A673 (cell line): ENCODE results near the gene DCP2. TPM values are rescaled to one million over a fixed set of nuclear protein-coding genes. Genes with fewer than 3 reads are reported as not detected.

Experiments
- BruUV-seq: library from RNA; stranded (reverse); fragments of 400-500 nt; replicated peaks from 2 replicates; lab custom pipeline; 2021; lab: Mats Ljungman, UMichigan
- CTCF ChIA-PET: fragments of 300-600 bp; sonication (Branson Sonifier 250); formaldehyde crosslinking; loops from one replicate; lab custom pipeline; 2022; ENCODE audit warnings: antibody characterized with exemption; lab: Charles Lee
- POLR2A ChIA-PET: fragments of 300-600 bp; sonication (Branson Sonifier 250); formaldehyde crosslinking; loops from one replicate; lab custom pipeline; 2022; ENCODE audit warnings: antibody characterized with exemption; ENCODE audit not compliant: low non-redundant PET; lab: Charles Lee
- DNase-seq: peaks from one replicate; pipeline ENCODE4 v3.0.0-alpha.2; 2015; ENCODE audit warnings: low spot score
- H3K27ac ChIP-seq: fragments of 200-600 bp; sonication (generic); 2 replicates; pipeline ENCODE4 v1.5.1; 2016; ENCODE audit warnings: mixed run types, low read depth, mild to moderate bottlenecking, mixed read lengths, antibody characterized with exemption, low read length; ENCODE audit not compliant: poor library complexity, severe bottlenecking
- H3K27me3 ChIP-seq: fragments of 200-600 bp; sonication (generic); replicated peaks from 2 replicates; pipeline ENCODE4 v1.6.1; 2017; ENCODE audit warnings: mixed run types, low read depth, mild to moderate bottlenecking, mixed read lengths, antibody characterized with exemption, low read length; ENCODE audit not compliant: insufficient read depth, poor library complexity
- H3K36me3 ChIP-seq: fragments of 200-600 bp; sonication (generic); 2 replicates; pipeline ENCODE4 v1.6.1; 2016; ENCODE audit warnings: mixed run types, mild to moderate bottlenecking, mixed read lengths, antibody characterized with exemption, low read length; ENCODE audit not compliant: insufficient read depth, poor library complexity, severe bottlenecking
- H3K4me1 ChIP-seq: fragments of 200-600 bp; sonication (generic); 2 replicates; pipeline ENCODE4 v1.6.1; 2017; ENCODE audit warnings: mixed run types, mild to moderate bottlenecking, mixed read lengths, antibody characterized with exemption, low read length; ENCODE audit not compliant: insufficient read depth, poor library complexity, severe bottlenecking
- H3K4me3 ChIP-seq: fragments of 200-600 bp; sonication (generic); 2 replicates; pipeline ENCODE4 v1.5.1; 2016; ENCODE audit warnings: low read depth, mixed run types, mild to moderate bottlenecking, mixed read lengths, low read length; ENCODE audit not compliant: poor library complexity, severe bottlenecking
- H3K9me3 ChIP-seq: fragments of 200-600 bp; sonication (generic); 2 replicates; pipeline ENCODE4 v1.6.1; 2016; ENCODE audit warnings: mixed run types, low read depth, mild to moderate bottlenecking, mixed read lengths, antibody characterized with exemption, low read length; ENCODE audit not compliant: poor library complexity, severe bottlenecking
- EZH2 ChIP-seq: fragments of 200-600 bp; sonication (generic); IDR thresholded peaks from 2 replicates; pipeline ENCODE4 v1.6.1; 2017; ENCODE audit warnings: borderline replicate concordance, low read depth, mild to moderate bottlenecking, mixed read lengths, antibody characterized with exemption, low read length; ENCODE audit not compliant: poor library complexity, severe bottlenecking
- intact Hi-C: fragments of 100-400 bp; cut with micrococcal nuclease; formaldehyde crosslinking; loops from one replicate; pipeline ENCODE4 v1.10.0; 2022; ENCODE audit not compliant: unreplicated experiment
- total RNA-seq: library from RNA; stranded (reverse); gene quantifications from 2 replicates; pipeline ENCODE4 v1.2.3, GENCODE V29; 2021
- TF ChIP-seq, protein P1 (sequence below): fragments of 300-800, 200-600 bp; sonication (generic); conservative IDR thresholded peaks from 2 replicates; pipeline ENCODE4 v1.5.1; 2017; ENCODE audit warnings: low read depth, mild to moderate bottlenecking, antibody characterized with exemption, low read length, moderate library complexity, mixed read lengths

DCP2 gene
- total RNA-seq, 1 experiment from 2014 or later, result 73.5 TPM

- no peak for TF ChIP-seq EZH2
- TF ChIP-seq, protein P1, sequence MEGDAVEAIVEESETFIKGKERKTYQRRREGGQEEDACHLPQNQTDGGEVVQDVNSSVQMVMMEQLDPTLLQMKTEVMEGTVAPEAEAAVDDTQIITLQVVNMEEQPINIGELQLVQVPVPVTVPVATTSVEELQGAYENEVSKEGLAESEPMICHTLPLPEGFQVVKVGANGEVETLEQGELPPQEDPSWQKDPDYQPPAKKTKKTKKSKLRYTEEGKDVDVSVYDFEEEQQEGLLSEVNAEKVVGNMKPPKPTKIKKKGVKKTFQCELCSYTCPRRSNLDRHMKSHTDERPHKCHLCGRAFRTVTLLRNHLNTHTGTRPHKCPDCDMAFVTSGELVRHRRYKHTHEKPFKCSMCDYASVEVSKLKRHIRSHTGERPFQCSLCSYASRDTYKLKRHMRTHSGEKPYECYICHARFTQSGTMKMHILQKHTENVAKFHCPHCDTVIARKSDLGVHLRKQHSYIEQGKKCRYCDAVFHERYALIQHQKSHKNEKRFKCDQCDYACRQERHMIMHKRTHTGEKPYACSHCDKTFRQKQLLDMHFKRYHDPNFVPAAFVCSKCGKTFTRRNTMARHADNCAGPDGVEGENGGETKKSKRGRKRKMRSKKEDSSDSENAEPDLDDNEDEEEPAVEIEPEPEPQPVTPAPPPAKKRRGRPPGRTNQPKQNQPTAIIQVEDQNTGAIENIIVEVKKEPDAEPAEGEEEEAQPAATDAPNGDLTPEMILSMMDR, result no peak
- intact Hi-C loops, result no loop called here
- Histone ChIP-seq H3K4me1 (no peaks in the 10 kb centered on the region), H3K27ac (no peak overlapping the region), H3K9me3 (no peaks in the 10 kb centered on the region), H3K27me3 (no peaks in the 10 kb centered on the region), H3K36me3 (no peaks in the 10 kb centered on the region), H3K4me3 (no peak overlapping the region)
- CTCF ChIA-PET, result no interaction called here
- DNase-seq, result peak; percentile 23
- no TSS peak for BruUV-seq
- POLR2A ChIA-PET, result no interaction called here
Measured at GRCh38 chr5:113047234-113047633, 70.6 kb downstream of the DCP2 start.

- BruUV-seq, result no TSS peak
- H3K9me3 ChIP-seq, result no peaks in the 10 kb centered on the region
- CTCF ChIA-PET, result no interaction called here
- H3K27ac ChIP-seq, result no peak overlapping the region
- no peaks in the 10 kb centered on the region for H3K4me1 ChIP-seq
- no peak overlapping the region for H3K4me3 ChIP-seq
- H3K27me3 ChIP-seq, result no peaks in the 10 kb centered on the region
- intact Hi-C loops, result no loop called here
- DNase-seq, result no peak
- TF ChIP-seq, protein P1, result no peak
- no peak for TF ChIP-seq EZH2
- no peaks in the 10 kb centered on the region for H3K36me3 ChIP-seq
- POLR2A ChIA-PET, result no interaction called here
Measured at GRCh38 chr5:113047733-113048652, 71.4 kb downstream of the DCP2 start.

DNA sequence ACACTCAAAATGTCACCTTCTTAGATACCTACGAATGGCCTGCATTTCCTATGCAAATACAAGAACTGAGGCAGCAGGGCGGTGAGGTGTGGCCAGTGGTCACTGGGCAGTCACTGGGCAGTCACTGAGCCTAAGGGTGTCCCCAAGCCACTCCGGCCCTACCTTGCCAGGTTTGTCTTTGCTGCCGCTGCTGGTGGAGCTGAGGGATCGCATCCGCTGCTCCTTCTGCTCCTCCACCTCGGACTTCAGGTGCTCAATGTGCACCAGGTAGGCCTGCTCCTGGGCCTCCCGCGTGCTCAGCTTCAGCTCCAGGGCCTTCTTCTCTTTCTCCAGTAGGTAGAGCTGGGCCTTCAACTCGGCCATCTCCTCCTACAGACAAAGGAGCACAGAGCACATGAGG lies 72.3 kb downstream of the DCP2 start:
- intact Hi-C loops, result no loop called here
- Histone ChIP-seq H3K9me3 (no peaks in the 10 kb centered on the region), H3K36me3 (no peaks in the 10 kb centered on the region), H3K27ac (no peak overlapping the region), H3K4me3 (no peak overlapping the region), H3K27me3 (no peaks in the 10 kb centered on the region), H3K4me1 (no peaks in the 10 kb centered on the region)
- no peak for DNase-seq
- BruUV-seq, result no TSS peak
- TF ChIP-seq EZH2, result no peak
- TF ChIP-seq, protein P1, result no peak
- ChIA-PET POLR2A (no interaction called here), CTCF (no interaction called here)
